Astrocyte (in vitro differentiated cells and primary cell): ENCODE measurements around the gene SLC26A3. TPM values are rescaled to one million over a fixed set of nuclear protein-coding genes. Genes with fewer than 3 reads are reported as not detected.

Experiments used
- DNase-seq: peaks from one replicate; pipeline ENCODE4 v3.0.0-alpha.2; 2010; ENCODE audit warnings: low read depth
- FAIRE-seq: peaks from 2 replicates; lab custom pipeline; 2011; peaks lifted over from hg19 to GRCh38; lab: Jason Lieb, UNC
- H2AFZ ChIP-seq: 2 replicates; pipeline ENCODE4 v1.6.0; 2012; ENCODE audit warnings: low read depth, low read length, inconsistent platforms
- H3K27ac ChIP-seq: 2 replicates; pipeline ENCODE4 v1.5.1; 2011; ENCODE audit warnings: low read depth, low read length, inconsistent platforms
- H3K27me3 ChIP-seq: 2 replicates; pipeline ENCODE4 v1.6.0; 2011; ENCODE audit warnings: low read length, inconsistent platforms; ENCODE audit not compliant: insufficient read depth
- H3K36me3 ChIP-seq: 2 replicates; pipeline ENCODE4 v1.5.1; 2011; ENCODE audit warnings: low read length, inconsistent platforms; ENCODE audit not compliant: insufficient read depth
- H3K4me1 ChIP-seq: 2 replicates; pipeline ENCODE4 v1.5.1; 2011; ENCODE audit warnings: low read length, inconsistent platforms; ENCODE audit not compliant: insufficient read depth
- H3K4me2 ChIP-seq: 2 replicates; pipeline ENCODE4 v1.6.0; 2012; ENCODE audit warnings: low read length, inconsistent platforms
- H3K4me3 ChIP-seq: 2 replicates; pipeline ENCODE4 v1.5.1; 2011; ENCODE audit warnings: low read depth, mild to moderate bottlenecking, low read length, inconsistent platforms; ENCODE audit not compliant: insufficient read depth
- H3K79me2 ChIP-seq: 2 replicates; pipeline ENCODE4 v1.6.0; 2012; ENCODE audit warnings: mild to moderate bottlenecking, low read length, inconsistent platforms; ENCODE audit not compliant: insufficient read depth
- H3K9ac ChIP-seq: 2 replicates; pipeline ENCODE4 v1.6.0; 2012; ENCODE audit warnings: mild to moderate bottlenecking, low read length, inconsistent platforms
- H3K9me3 ChIP-seq: 2 replicates; pipeline ENCODE4 v1.5.1; 2012; ENCODE audit warnings: low read depth, mild to moderate bottlenecking, low read length, inconsistent platforms; ENCODE audit not compliant: insufficient read depth
- H4K20me1 ChIP-seq: 2 replicates; pipeline ENCODE4 v1.6.0; 2012; ENCODE audit warnings: low read length, inconsistent platforms; ENCODE audit not compliant: insufficient read depth
- H3K27ac Mint-ChIP-seq: one replicate; pipeline ENCODE4 v1.8.0; 2021; ENCODE audit warnings: mild to moderate bottlenecking, mixed read lengths; ENCODE audit not compliant: unreplicated experiment
- H3K27me3 Mint-ChIP-seq: one replicate; pipeline ENCODE4 v1.8.0; 2021; ENCODE audit warnings: low read depth, mixed read lengths; ENCODE audit not compliant: unreplicated experiment
- H3K36me3 Mint-ChIP-seq: one replicate; pipeline ENCODE4 v1.8.0; 2021; ENCODE audit warnings: low read depth, mixed read lengths; ENCODE audit not compliant: unreplicated experiment
- H3K4me1 Mint-ChIP-seq: one replicate; pipeline ENCODE4 v1.8.0; 2021; ENCODE audit warnings: low read depth, mixed read lengths; ENCODE audit not compliant: unreplicated experiment
- H3K4me3 Mint-ChIP-seq: one replicate; pipeline ENCODE4 v1.8.0; 2021; ENCODE audit warnings: mild to moderate bottlenecking, moderate library complexity, mixed read lengths; ENCODE audit not compliant: unreplicated experiment
- H3K9me3 Mint-ChIP-seq: one replicate; pipeline ENCODE4 v1.8.0; 2021; ENCODE audit warnings: mild to moderate bottlenecking, mixed read lengths; ENCODE audit not compliant: unreplicated experiment
- EZH2 ChIP-seq: IDR thresholded peaks from 2 replicates; pipeline ENCODE4 v1.6.1; 2012; ENCODE audit warnings: mild to moderate bottlenecking, low read length, inconsistent platforms; ENCODE audit not compliant: insufficient read depth
- total RNA-seq: library from RNA; stranded (reverse); gene quantifications from 2 replicates; pipeline ENCODE4 v1.2.1, GENCODE V29; 2021
- TF ChIP-seq, protein P1 (sequence below): IDR thresholded peaks from 2 replicates; pipeline ENCODE4 v1.5.1; 2011; ENCODE audit warnings: low read depth, mild to moderate bottlenecking, inconsistent platforms, low read length, moderate library complexity; ENCODE audit not compliant: insufficient read depth

The SLC26A3 gene
- total RNA-seq, 1 donor from 2014 or later = not detected

DNA sequence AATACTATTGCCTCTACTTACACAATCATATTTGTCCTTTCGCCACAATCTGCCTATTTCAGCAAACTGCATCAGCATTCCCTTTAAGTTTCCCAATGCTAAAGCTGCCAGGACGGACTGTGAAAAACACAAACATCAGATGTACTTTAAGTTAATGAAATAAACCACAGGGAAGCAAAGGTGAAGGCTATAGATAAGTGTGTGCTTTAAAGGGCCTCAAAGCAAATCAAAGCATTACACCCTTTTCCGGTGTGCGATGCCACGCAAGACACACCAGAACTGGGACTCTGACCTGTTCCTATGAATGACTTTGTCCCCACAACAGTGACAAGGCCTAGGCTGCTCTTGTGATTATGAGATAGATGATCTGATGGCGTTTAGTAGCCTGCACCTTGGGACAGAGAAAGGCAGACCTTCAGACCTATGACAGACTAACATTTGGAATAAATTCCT is 23.4 kb downstream of the SLC26A3 start:
- H3K27ac Mint-ChIP-seq = no peak overlapping the region
- no peak for FAIRE-seq

DNA sequence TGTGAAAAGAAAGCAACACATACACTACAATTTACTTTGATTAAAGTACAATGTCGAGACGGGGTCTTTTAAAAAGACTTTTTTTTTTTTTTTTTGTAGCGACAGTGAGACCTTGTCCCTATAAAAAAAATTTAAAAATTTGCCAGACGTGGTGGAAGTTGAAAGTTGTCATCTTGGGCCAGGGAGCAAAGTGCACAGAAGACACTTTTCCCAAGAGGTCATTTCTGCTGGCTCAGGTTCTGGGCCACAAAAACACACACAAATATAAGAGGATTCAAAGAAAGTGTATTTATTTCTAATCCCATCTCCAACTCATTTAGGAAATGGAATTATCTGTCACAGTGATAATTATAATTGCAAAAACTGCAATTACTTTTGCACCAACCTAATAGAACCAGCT is 24.7 kb downstream of the SLC26A3 start:
- TF ChIP-seq EZH2 = no peak
- TF ChIP-seq, protein P1, sequence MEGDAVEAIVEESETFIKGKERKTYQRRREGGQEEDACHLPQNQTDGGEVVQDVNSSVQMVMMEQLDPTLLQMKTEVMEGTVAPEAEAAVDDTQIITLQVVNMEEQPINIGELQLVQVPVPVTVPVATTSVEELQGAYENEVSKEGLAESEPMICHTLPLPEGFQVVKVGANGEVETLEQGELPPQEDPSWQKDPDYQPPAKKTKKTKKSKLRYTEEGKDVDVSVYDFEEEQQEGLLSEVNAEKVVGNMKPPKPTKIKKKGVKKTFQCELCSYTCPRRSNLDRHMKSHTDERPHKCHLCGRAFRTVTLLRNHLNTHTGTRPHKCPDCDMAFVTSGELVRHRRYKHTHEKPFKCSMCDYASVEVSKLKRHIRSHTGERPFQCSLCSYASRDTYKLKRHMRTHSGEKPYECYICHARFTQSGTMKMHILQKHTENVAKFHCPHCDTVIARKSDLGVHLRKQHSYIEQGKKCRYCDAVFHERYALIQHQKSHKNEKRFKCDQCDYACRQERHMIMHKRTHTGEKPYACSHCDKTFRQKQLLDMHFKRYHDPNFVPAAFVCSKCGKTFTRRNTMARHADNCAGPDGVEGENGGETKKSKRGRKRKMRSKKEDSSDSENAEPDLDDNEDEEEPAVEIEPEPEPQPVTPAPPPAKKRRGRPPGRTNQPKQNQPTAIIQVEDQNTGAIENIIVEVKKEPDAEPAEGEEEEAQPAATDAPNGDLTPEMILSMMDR = no peak
- no peaks in the 10 kb centered on the region for H4K20me1 ChIP-seq
- no peak overlapping the region for H3K9ac ChIP-seq
- no peaks in the 10 kb centered on the region for H3K36me3 ChIP-seq
- H3K9me3 ChIP-seq = no peaks in the 10 kb centered on the region
- no peak overlapping the region for H3K4me2 ChIP-seq
- peaks cover 2% of the 10 kb centered on the region for H3K27me3 ChIP-seq
- no peak overlapping the region for H3K4me3 Mint-ChIP-seq
- no peaks in the 10 kb centered on the region for H3K4me1 ChIP-seq
- no peak overlapping the region for H2AFZ ChIP-seq
- H3K27me3 Mint-ChIP-seq = peaks cover 5% of the 10 kb centered on the region
- no peak for DNase-seq
- no peaks in the 10 kb centered on the region for H3K9me3 Mint-ChIP-seq
- no peak for FAIRE-seq
- no peak overlapping the region for H3K4me3 ChIP-seq
- H3K4me1 Mint-ChIP-seq = no peaks in the 10 kb centered on the region
- no peaks in the 10 kb centered on the region for H3K36me3 Mint-ChIP-seq
- H3K27ac Mint-ChIP-seq = no peak overlapping the region
- H3K79me2 ChIP-seq = no peaks in the 10 kb centered on the region
- H3K27ac ChIP-seq = no peak overlapping the region

More for the DNA sequence above, 23.4 kb downstream of the SLC26A3 start:
- Mint-ChIP-seq H3K27me3 (peaks cover 5% of the 10 kb centered on the region), H3K4me3 (no peak overlapping the region), H3K9me3 (no peaks in the 10 kb centered on the region), H3K36me3 (no peaks in the 10 kb centered on the region), H3K4me1 (no peaks in the 10 kb centered on the region)
- no peak overlapping the region for H3K27ac ChIP-seq
- no peak overlapping the region for H3K9ac ChIP-seq
- no peaks in the 10 kb centered on the region for H3K9me3 ChIP-seq
- peaks cover 2% of the 10 kb centered on the region for H3K27me3 ChIP-seq
- TF ChIP-seq, protein P1 = no peak
- no peak for TF ChIP-seq EZH2
- no peaks in the 10 kb centered on the region for H3K79me2 ChIP-seq
- H4K20me1 ChIP-seq = no peaks in the 10 kb centered on the region
- H3K36me3 ChIP-seq = no peaks in the 10 kb centered on the region
- no peaks in the 10 kb centered on the region for H3K4me1 ChIP-seq
- H3K4me3 ChIP-seq = no peak overlapping the region
- no peak for DNase-seq
- no peak overlapping the region for H2AFZ ChIP-seq
- H3K4me2 ChIP-seq = no peak overlapping the region

DNA sequence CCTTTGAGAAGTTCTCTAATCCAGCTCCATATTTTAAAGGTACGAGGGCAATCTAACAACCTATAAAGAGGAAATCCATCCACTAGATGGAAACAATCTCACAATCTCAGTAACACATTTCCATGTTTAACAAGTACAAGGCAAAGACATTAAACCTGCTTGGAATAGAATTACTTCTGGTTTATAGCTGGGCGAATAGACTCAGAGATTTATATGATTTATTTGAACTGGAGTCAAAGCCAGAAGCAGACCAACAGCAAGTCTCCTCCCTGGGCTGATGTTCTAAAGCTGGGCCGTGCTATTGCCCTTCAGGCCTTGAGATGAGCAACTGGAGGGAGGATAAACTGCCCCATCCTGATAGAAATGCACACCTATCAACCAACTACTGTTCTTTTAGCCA is 25.3 kb downstream of the SLC26A3 start:
- Mint-ChIP-seq H3K36me3 (no peaks in the 10 kb centered on the region), H3K4me3 (no peak overlapping the region), H3K4me1 (no peaks in the 10 kb centered on the region), H3K9me3 (no peaks in the 10 kb centered on the region), H3K27ac (no peak overlapping the region), H3K27me3 (no peaks in the 10 kb centered on the region)
- no peak overlapping the region for H3K9ac ChIP-seq
- H3K27me3 ChIP-seq = peaks cover 2% of the 10 kb centered on the region
- no peaks in the 10 kb centered on the region for H3K79me2 ChIP-seq
- no peak overlapping the region for H3K27ac ChIP-seq
- no peaks in the 10 kb centered on the region for H3K9me3 ChIP-seq
- no peaks in the 10 kb centered on the region for H4K20me1 ChIP-seq
- no peak overlapping the region for H3K4me2 ChIP-seq
- no peak for FAIRE-seq
- TF ChIP-seq, protein P1 = no peak
- no peak for TF ChIP-seq EZH2
- no peak overlapping the region for H3K4me3 ChIP-seq
- H2AFZ ChIP-seq = no peak overlapping the region
- no peaks in the 10 kb centered on the region for H3K36me3 ChIP-seq
- H3K4me1 ChIP-seq = no peaks in the 10 kb centered on the region
- DNase-seq = no peak
